Right cardiac atrium (tissue), 5 donors: ENCODE measurements around the gene SOCS6. TPM values are rescaled to one million over a fixed set of nuclear protein-coding genes. Genes with fewer than 3 reads are reported as not detected.

Source experiments
- ATAC-seq, 2 donors: fragments of 200-7000 bp; cut with Tn5 transposase; one replicate each; pipeline versions ENCODE4 v1.8.0 to v1.9.1; 2020; ENCODE audit warnings: moderate library complexity in 2 of 2, mild to moderate bottlenecking in 1 of 2
- DNase-seq, 3 donors: peaks; one replicate each; pipeline ENCODE4 v3.0.0-alpha.2; 2020
- H3K27ac ChIP-seq: one replicate; pipeline ENCODE4 v1.5.1; 2013; ENCODE audit warnings: mild to moderate bottlenecking, low read length, control low read depth, moderate library complexity
- H3K27me3 ChIP-seq: one replicate; pipeline ENCODE4 v1.6.1; 2013; ENCODE audit not compliant: control insufficient read depth, insufficient read depth
- H3K4me1 ChIP-seq: one replicate; pipeline ENCODE4 v1.6.1; 2013; ENCODE audit warnings: low read length; ENCODE audit not compliant: control insufficient read depth, insufficient read depth
- H3K4me3 ChIP-seq: one replicate; pipeline ENCODE4 v1.5.1; 2013; ENCODE audit warnings: low read length, control low read depth
- H3K9me3 ChIP-seq: one replicate; pipeline ENCODE4 v1.6.1; 2013; ENCODE audit warnings: low read length; ENCODE audit not compliant: control insufficient read depth
- WGBS: extraction: QIAGEN DNeasy Blood & Tissue Kit; methylation state at CpG from one replicate; pipeline ENCODE4 v1.1.7; 2013; 5-methylcytosine and 5-hydroxymethylcytosine counted together
- intact Hi-C, 4 donors: fragments of 100-400 bp; cut with DNase I; formaldehyde crosslinking; loops; one replicate each; pipeline versions ENCODE4 v1.11.0 to v1.14.0; 2022 to 2023
- polyA plus RNA-seq: library from polyadenylated mRNA; stranded (reverse); fragments of 200-250 nt; gene quantifications from one replicate; pipeline ENCODE4 v1.2.3, GENCODE V29; 2013
- total RNA-seq, 4 donors: library from RNA; stranded (reverse); fragmentation: NEBNext Ultra II Directional; extraction: Animal tissue kit (Norgen Biotek cat#: 25700); gene quantifications; one replicate each; pipeline ENCODE4 v1.2.1, GENCODE V29; 2021
- donor health status: healthy with polysubstance abuse.
- donor health status: DM: no; HTN: yes; CAD: no.
- donor health status: DM: no; HTN: no; CAD: no.
- donor health status: DM: no; HTN: yes; CAD: no; lungs with severe emphysema.
- donor health status: DM: yes; HTN: yes; CAD: no.

Gene SOCS6
- total and polyA plus RNA-seq, 5 donors = 7.8 to 22.8 (median 18.8) TPM

DNA sequence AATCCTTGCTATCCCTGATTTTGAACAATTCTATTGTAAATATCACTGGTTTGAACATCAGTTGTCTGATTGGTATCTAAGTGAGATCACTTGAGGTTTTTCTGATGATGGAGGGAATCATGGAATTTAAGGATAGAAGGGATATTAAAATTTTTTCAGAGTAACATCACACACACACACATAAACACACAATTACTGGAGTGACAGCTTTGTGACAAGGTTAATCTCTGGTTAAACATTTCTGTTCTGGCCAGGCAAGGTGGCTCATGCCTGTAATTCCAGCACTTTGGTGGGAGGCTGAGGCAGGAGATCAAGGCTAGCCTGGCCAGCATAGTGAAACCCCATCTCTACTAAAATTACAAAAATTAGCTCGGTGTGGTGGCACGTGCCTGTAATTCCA, 85.3 kb downstream of the SOCS6 start:
- Histone ChIP-seq H3K4me3 (no peak overlapping the region), H3K4me1 (no peaks in the 10 kb centered on the region), H3K9me3 (no peaks in the 10 kb centered on the region), H3K27ac (no peak overlapping the region), H3K27me3 (no peaks in the 10 kb centered on the region)
- ATAC-seq (no peak), DNase-seq (no peak)
- intact Hi-C loops = no loop called here
- WGBS = 97% methylated on average over 2 of the region's 2 CpGs

DNA sequence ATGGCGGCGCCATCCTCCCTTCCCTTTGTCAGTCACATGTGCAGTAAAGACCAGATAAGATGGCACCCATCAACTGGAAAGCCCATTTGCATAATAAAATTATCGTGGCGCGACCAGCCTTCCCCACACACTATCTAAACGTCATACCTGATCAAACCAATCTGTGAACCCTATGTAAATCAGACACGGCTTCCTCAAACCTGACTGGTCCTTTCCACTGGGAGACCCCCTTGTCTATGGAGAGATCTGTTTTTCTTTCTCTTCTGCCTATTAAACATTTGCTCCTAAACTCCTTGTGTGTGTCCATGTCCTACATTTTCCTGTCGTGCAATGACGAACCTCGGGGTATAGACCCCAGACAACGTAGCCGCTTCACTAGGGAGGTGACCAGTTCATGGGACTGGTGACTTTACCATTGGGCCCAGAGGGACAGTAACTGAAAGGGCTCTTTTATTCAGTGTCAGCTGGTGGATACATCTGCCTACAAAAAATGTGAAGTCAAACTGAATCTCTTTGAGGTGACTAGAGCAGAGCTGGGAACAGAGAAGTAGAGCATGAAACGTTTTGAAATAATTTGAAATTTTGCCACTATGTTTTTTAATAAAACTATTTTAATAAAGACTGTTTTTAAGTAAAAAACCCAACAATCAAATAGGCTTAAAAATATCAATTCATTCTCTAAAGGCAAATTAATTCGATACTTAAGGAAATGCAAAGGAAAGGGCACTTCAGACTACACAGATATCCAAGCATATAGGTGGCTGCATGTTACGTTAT, 87.5 kb downstream of the SOCS6 start:
- no peak overlapping the region for H3K27ac ChIP-seq
- no peak overlapping the region for H3K4me3 ChIP-seq
- DNase-seq (no peak), ATAC-seq (no peak)
- H3K27me3 ChIP-seq = no peaks in the 10 kb centered on the region
- WGBS = 95% methylated on average over 15 of the region's 15 CpGs
- no peaks in the 10 kb centered on the region for H3K9me3 ChIP-seq
- H3K4me1 ChIP-seq = no peaks in the 10 kb centered on the region
- intact Hi-C loops = no loop called here

GRCh38 chr18:70376914-70377258, 88.0 kb downstream of the SOCS6 start:
- no peaks in the 10 kb centered on the region for H3K27me3 ChIP-seq
- no peak overlapping the region for H3K27ac ChIP-seq
- H3K9me3 ChIP-seq = no peaks in the 10 kb centered on the region
- DNase-seq (no peak), ATAC-seq (no peak)
- H3K4me3 ChIP-seq = no peak overlapping the region
- 71% methylated on average over 4 of the region's 4 CpGs for WGBS
- intact Hi-C loops = no loop called here
- H3K4me1 ChIP-seq = no peaks in the 10 kb centered on the region

DNA sequence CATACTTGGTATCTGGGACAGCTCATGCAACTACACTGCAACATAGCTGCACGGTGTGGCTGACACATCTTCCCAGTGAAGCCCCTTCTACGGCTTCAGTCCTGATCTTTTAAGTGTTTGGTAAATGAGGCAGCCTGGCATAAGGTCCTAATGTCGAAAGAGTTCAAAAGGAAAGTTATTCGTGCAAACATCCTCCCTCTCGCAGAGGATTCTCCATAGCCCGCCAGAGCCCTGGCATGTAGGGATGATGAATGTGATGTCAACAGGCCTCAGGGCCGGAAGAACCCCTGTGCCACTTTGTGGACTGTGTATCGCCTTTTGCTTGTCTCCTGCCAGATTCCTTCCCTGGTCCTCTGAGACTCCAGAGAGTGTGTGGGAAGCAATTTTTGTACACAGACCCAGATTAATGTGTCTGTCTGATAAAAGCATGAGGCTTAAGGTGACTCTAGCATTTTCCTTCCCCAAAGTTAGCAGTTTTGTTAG, 88.5 kb downstream of the SOCS6 start:
- 55% methylated on average over 8 of the region's 8 CpGs for WGBS
- ATAC-seq = no peak
- Histone ChIP-seq H3K9me3 (no peaks in the 10 kb centered on the region), H3K27ac (no peak overlapping the region), H3K27me3 (no peaks in the 10 kb centered on the region), H3K4me3 (no peak overlapping the region), H3K4me1 (no peaks in the 10 kb centered on the region)
- no peak for DNase-seq
- intact Hi-C loops = no loop called here

GRCh38 chr18:70377857-70378701, 89.2 kb downstream of the SOCS6 start:
- intact Hi-C loops = no loop called here
- DNase-seq (no peak), ATAC-seq (no peak)
- Histone ChIP-seq H3K4me3 (no peak overlapping the region), H3K27ac (no peak overlapping the region), H3K27me3 (no peaks in the 10 kb centered on the region), H3K9me3 (no peaks in the 10 kb centered on the region), H3K4me1 (no peaks in the 10 kb centered on the region)
- WGBS = 61% methylated on average over 13 of the region's 13 CpGs

Other genes with a start within 250 kb of the SOCS6 start
- gene RTTN, start 83.4 kb upstream of the SOCS6 start, total RNA-seq = 1 to 10 TPM; 6.6 to 7.9 (median 7.4) TPM
- 3.8 TPM for gene RTTN, start 83.4 kb upstream of the SOCS6 start, polyA plus RNA-seq